Omental fat pad (tissue), 4 donors: Measurements from ENCODE around the gene MAF. TPM values are rescaled to one million over a fixed set of nuclear protein-coding genes. Genes with fewer than 3 reads are reported as not detected.

Experiments
- ATAC-seq: fragments of 150-250 bp; one replicate; pipeline ENCODE4 v1.9.1; 2016; ENCODE audit warnings: mild to moderate bottlenecking, moderate library complexity; ENCODE audit not compliant: low FRiP score
- DNase-seq: peaks from one replicate; pipeline ENCODE4 v3.0.0-alpha.2; 2019; ENCODE audit warnings: low spot score
- total RNA-seq, 4 donors: library from RNA; depleted of rRNA; stranded (reverse); fragments of >200 nt; gene quantifications; one replicate each; pipeline ENCODE4 v1.1.0, GENCODE V29; 2016
- TF ChIP-seq, protein P1 (sequence below), 3 donors: fragments of 450-650 bp; IDR thresholded peaks; one replicate each; pipeline ENCODE4 v1.5.1; 2016 to 2017; ENCODE audit warnings: antibody characterized with exemption in 3 of 3, mild to moderate bottlenecking in 3 of 3, moderate library complexity in 2 of 3

MAF gene
- total RNA-seq, 4 donors from 2014 or later: 49.8 to 83.6 (median 67.8) TPM

GRCh38 chr16:79618692-79619050, 18.1 kb upstream of the MAF start:
- ATAC-seq (no peak), DNase-seq (no peak)
- TF ChIP-seq, protein P1, sequence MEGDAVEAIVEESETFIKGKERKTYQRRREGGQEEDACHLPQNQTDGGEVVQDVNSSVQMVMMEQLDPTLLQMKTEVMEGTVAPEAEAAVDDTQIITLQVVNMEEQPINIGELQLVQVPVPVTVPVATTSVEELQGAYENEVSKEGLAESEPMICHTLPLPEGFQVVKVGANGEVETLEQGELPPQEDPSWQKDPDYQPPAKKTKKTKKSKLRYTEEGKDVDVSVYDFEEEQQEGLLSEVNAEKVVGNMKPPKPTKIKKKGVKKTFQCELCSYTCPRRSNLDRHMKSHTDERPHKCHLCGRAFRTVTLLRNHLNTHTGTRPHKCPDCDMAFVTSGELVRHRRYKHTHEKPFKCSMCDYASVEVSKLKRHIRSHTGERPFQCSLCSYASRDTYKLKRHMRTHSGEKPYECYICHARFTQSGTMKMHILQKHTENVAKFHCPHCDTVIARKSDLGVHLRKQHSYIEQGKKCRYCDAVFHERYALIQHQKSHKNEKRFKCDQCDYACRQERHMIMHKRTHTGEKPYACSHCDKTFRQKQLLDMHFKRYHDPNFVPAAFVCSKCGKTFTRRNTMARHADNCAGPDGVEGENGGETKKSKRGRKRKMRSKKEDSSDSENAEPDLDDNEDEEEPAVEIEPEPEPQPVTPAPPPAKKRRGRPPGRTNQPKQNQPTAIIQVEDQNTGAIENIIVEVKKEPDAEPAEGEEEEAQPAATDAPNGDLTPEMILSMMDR (IDR thresholded peaks at IDR 0.05): no peak

DNA sequence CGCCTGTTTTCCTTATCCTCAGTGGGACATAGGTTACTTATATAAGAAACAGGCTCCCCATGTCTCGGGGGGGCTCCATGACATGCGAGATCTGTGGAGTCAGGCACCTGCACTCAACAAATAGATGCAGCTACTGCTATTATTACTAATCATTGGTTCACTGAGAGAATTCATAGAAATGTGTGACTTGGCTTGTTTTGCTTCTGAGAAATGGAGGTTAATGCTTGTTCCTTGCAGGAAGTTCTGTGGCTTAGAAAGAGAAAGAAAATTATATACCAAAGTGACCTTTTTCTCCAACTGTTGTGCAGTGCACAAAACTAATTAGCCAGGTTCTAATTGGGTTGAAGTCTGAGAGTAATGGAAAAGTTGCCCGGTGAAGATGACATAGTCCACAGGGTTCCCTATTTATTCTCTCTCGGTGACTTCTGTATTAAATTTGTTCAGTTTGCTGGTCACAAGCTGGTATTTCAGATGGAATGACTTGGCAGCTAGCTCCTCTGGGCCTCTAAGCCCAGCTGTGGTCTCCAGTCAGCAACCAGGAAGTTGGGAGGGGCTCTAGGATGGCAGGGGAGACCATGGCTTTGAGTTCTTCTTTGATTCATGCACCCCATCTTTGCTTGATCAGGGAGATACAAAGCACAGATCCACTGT, 17.6 kb upstream of the MAF start:
- no peak for DNase-seq
- ATAC-seq: no peak
- TF ChIP-seq, protein P1 (IDR thresholded peaks at IDR 0.05): no peak

DNA sequence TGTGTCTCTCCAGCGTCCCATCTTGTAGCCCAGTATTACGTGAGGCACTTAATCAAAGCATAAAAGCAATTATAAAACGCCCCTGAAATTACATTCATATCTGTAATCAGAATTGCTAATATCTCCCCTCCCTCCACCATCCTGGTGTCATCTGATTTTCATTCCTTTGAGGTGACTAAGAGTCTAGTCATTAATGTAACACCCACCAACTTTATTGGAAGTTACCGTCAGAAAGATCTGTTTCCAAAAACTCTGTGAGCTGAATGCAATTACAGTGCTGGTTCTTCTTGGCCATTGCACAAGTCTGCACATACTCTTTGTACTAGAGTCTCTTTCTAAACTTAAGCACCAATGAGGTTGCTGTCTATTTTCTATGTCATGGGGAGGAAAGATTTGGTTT, 12.5 kb upstream of the MAF start:
- DNase-seq (no peak), ATAC-seq (no peak)
- TF ChIP-seq, protein P1 (IDR thresholded peaks at IDR 0.05): no peak

DNA sequence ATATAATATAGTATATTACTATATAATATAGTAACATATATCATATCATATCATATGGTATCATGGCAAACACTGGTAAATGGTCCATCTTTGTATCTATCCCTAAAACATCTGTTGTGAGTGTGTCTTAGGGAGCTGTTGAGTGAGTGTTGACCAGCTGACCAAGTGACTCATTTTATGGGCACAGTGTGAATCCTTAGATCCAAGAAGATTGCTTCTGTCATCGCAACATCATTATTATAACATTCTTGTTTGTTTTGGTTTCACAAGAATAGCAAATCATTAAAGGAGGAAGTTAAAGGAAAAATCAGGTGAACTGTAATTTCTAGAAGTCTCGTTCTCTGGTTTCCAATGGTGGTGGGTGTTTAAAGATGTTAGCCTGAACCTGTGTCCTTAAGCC, 11.7 kb upstream of the MAF start:
- DNase-seq (no peak), ATAC-seq (no peak)
- TF ChIP-seq, protein P1 (IDR thresholded peaks at IDR 0.05): no peak

- peak; percentile 25 for ATAC-seq
- TF ChIP-seq, protein P1 (IDR thresholded peaks at IDR 0.05): no peak
- no peak for DNase-seq
Measured at GRCh38 chr16:79610771-79611170, 10.2 kb upstream of the MAF start.

DNA sequence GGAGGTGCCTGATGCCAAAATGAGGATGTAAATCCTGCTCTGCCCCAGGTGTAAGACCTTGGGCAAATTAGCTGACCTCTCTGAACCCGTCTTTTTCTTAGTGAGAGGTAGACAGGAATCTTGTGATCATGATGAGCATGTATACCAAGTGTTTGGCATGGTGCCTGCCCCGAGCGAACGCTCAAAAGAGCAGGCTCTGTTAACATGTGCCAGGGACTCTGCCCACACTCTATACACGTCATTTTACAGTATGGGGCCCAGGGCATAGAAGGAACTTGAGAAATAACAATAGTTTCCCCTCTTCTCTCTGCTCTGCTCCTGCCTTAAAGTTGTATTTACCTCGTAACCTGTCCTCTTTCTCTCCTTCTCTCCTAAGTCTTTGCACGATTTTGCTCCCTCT, 9.3 kb upstream of the MAF start:
- TF ChIP-seq, protein P1 (IDR thresholded peaks at IDR 0.05): no peak
- ATAC-seq (no peak), DNase-seq (no peak)

- ATAC-seq (no peak), DNase-seq (no peak)
- TF ChIP-seq, protein P1 (IDR thresholded peaks at IDR 0.05): no peak
Measured at GRCh38 chr16:79608976-79609375, 8.4 kb upstream of the MAF start.
